Activated CD4-positive, alpha-beta memory T cell treated with anti-CD3 and anti-CD28 coated beads for 36 hours (primary cell): ENCODE measurements around the gene COL1A2. TPM values are rescaled to one million over a fixed set of nuclear protein-coding genes. Genes with fewer than 3 reads are reported as not detected.

Source experiments
- CTCF ChIA-PET: fragments of 350-600 bp; sonication (Branson Sonifier 250); formaldehyde crosslinking; loops from one replicate; lab custom pipeline; 2021; ENCODE audit warnings: antibody characterized with exemption, inconsistent platforms; lab: Charles Lee
- POLR2A ChIA-PET: fragments of 350-600 bp; sonication (Branson Sonifier 250); formaldehyde crosslinking; loops from one replicate; lab custom pipeline; 2021; ENCODE audit warnings: antibody characterized with exemption; lab: Charles Lee
- DNase-seq: peaks from one replicate; pipeline ENCODE4 v3.0.0-alpha.2; 2020
- H3K27ac Mint-ChIP-seq: one replicate; pipeline ENCODE4 v1.8.0; 2021; ENCODE audit warnings: mixed read lengths
- H3K27me3 Mint-ChIP-seq: one replicate; pipeline ENCODE4 v1.8.0; 2021; ENCODE audit warnings: mixed read lengths
- H3K36me3 Mint-ChIP-seq: one replicate; pipeline ENCODE4 v1.8.0; 2021; ENCODE audit warnings: mixed read lengths
- H3K4me1 Mint-ChIP-seq: one replicate; pipeline ENCODE4 v1.8.0; 2021; ENCODE audit warnings: low read depth, mixed read lengths
- H3K4me3 Mint-ChIP-seq: one replicate; pipeline ENCODE4 v1.8.0; 2021; ENCODE audit warnings: mild to moderate bottlenecking, mixed read lengths
- H3K9me3 Mint-ChIP-seq: one replicate; pipeline ENCODE4 v1.8.0; 2021; ENCODE audit warnings: mixed read lengths
- intact Hi-C: fragments of 100-400 bp; cut with micrococcal nuclease; formaldehyde crosslinking; loops from one replicate; pipeline ENCODE4 v1.15.1; 2023
- total RNA-seq, 2 experiments: library from RNA; stranded (reverse); gene quantifications; one replicate each; pipeline ENCODE4 v1.2.3, GENCODE V29; 2021

The COL1A2 gene
- total RNA-seq, 2 experiments from 2014 or later = not detected

DNA sequence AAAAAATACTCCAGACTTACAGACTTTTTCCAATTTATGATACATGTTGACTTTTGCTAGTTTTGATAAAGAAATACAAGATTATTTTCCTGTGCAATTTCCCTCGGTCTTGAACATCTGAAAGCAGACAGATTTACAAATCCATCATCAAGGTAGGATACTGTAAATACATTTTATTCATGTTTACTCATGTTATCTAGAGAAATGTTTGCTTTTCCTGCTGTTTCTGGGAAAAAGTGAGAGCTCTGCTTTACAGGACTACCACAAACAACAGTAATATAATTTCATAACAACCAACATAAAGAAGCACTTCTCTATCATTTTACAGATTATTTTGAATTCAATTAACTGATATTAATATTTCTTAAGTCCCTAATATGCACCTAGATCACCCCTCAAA, 83.2 kb downstream of the COL1A2 start:
- Mint-ChIP-seq H3K27ac (no peak overlapping the region), H3K4me3 (no peak overlapping the region), H3K36me3 (no peaks in the 10 kb centered on the region), H3K9me3 (no peaks in the 10 kb centered on the region), H3K27me3 (peaks cover 17% of the 10 kb centered on the region), H3K4me1 (no peaks in the 10 kb centered on the region)
- intact Hi-C loops = no loop called here
- DNase-seq = no peak
- POLR2A ChIA-PET = no interaction called here
- CTCF ChIA-PET = no interaction called here

DNA sequence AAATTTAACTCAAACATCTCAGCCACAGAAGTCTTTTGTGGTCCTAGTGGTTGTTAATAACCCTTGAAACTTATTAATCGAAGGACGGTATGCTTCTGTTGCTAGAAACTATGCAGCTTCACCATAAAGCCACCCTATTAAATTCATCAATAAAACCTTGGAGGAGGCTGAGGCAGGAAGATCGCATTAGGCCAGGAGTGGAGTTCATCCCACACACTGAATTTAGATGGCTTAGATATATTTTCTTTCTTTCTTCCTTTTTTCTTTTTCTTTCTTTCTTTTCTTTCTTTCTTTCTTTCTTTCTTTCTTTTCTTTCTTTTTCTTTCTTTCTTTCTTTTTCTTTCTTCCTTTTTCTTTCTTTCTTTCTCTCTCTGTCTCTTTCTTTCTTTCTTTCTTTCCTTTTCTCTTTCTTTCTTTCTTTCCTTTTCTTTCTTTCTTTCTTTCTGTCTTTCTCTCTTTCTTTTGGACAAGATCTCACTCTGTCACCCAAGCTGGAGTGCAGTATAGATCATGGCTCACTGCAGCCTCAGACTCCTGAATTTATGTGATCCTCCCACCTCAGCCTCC, 84.0 kb downstream of the COL1A2 start:
- no peak overlapping the region for H3K27ac Mint-ChIP-seq
- H3K36me3 Mint-ChIP-seq = no peaks in the 10 kb centered on the region
- POLR2A ChIA-PET = no interaction called here
- H3K4me1 Mint-ChIP-seq = no peaks in the 10 kb centered on the region
- no peak for DNase-seq
- H3K4me3 Mint-ChIP-seq = no peak overlapping the region
- no peaks in the 10 kb centered on the region for H3K9me3 Mint-ChIP-seq
- H3K27me3 Mint-ChIP-seq = peaks cover 19% of the 10 kb centered on the region
- CTCF ChIA-PET = no interaction called here
- intact Hi-C loops = no loop called here

Other genes with a start within 250 kb of the COL1A2 start
- gene CASD1, start 114.9 kb downstream of the COL1A2 start, total RNA-seq = 10 to 100 TPM; 11.5 to 12.0 TPM